Measurements from ENCODE around the gene DCLK2. TPM values are rescaled to one million over a fixed set of nuclear protein-coding genes. Genes with fewer than 3 reads are reported as not detected.

The DCLK2 gene
- total and polyA plus RNA-seq, 11 donors, result 6.4 to 38.4 (median 15.4) TPM

- intact Hi-C loops (cut with DNase I), result loop anchor here in 4 of 10 donors (5.0 to 10.0 kb wide), 4 partner anchors 145 to 223 kb away; partner anchors contain the start of gene DCLK2 (in 2 of the 4)
- peak in 1 of 4 donors; percentile 33 for ATAC-seq
- TF ChIP-seq POLR2A (IDR thresholded peaks at IDR 0.05) (no peak), CTCF (IDR thresholded peaks at IDR 0.05) (no peak)
- H3K27me3 ChIP-seq, result no peaks in the 10 kb centered on the region
- peaks cover 0 to 16% (median 4%) of the 10 kb centered on the region in 12 donors for H3K4me1 ChIP-seq
- H3K9me3 ChIP-seq, result no peaks in the 10 kb centered on the region
- no peak overlapping the region for H3K27ac ChIP-seq
- WGBS, 4 donors, result 60 to 68% (median 67%) methylated on average over 4 of the region's 4 CpGs
- H3K36me3 ChIP-seq, result peaks cover 0 to 13% (median 0%) of the 10 kb centered on the region in 9 donors
- DNase-seq, result no peak
- H3K4me3 ChIP-seq, result no peak overlapping the region
These were observed 141.6 kb downstream of the DCLK2 start for GRCh38 chr4:150219841-150220240.

- peak; percentile 49 to 69 (median 61) for ATAC-seq
These were observed 146.8 kb downstream of the DCLK2 start for GRCh38 chr4:150224896-150225591.

GRCh38 chr4:150229520-150229919 lies 151.3 kb downstream of the DCLK2 start:
- TF ChIP-seq CTCF (IDR thresholded peaks at IDR 0.05), result no peak
- intact Hi-C loops (cut with DNase I), result no loop called here
- DNase-seq, result no peak
- Histone ChIP-seq H3K27me3 (no peaks in the 10 kb centered on the region), H3K27ac (no peak overlapping the region), H3K9me3 (no peaks in the 10 kb centered on the region), H3K36me3 (peaks cover 0 to 28% (median 14%) of the 10 kb centered on the region in 9 donors), H3K4me1 (peaks cover 0 to 47% (median 14%) of the 10 kb centered on the region in 12 donors), H3K4me3 (no peak overlapping the region)
- WGBS, 4 donors, result 6 to 15% (median 13%) methylated on average over 1 of the region's 1 CpG
- peak in 3 of 4 donors; percentile 12 to 50 (median 37) for ATAC-seq

More at GRCh38 chr4:150224896-150225591, 146.8 kb downstream of the DCLK2 start:
- no peak for DNase-seq
- Histone ChIP-seq H3K27me3 (no peaks in the 10 kb centered on the region), H3K4me1 (peaks cover 0 to 30% (median 6%) of the 10 kb centered on the region in 12 donors), H3K36me3 (peaks cover 0 to 18% (median 0%) of the 10 kb centered on the region in 9 donors), H3K4me3 (no peak overlapping the region), H3K27ac (no peak overlapping the region), H3K9me3 (no peaks in the 10 kb centered on the region)
- 52 to 69% (median 66%) methylated on average over 6 of the region's 6 CpGs for WGBS, 4 donors
- TF ChIP-seq CTCF (IDR thresholded peaks at IDR 0.05) (no peak), POLR2A (IDR thresholded peaks at IDR 0.05) (no peak)
- intact Hi-C loops (cut with DNase I), result no loop called here

GRCh38 chr4:150230561-150230960 lies 152.3 kb downstream of the DCLK2 start:
- Histone ChIP-seq H3K27ac (no peak overlapping the region), H3K4me3 (no peak overlapping the region), H3K27me3 (no peaks in the 10 kb centered on the region), H3K4me1 (peaks cover 0 to 40% (median 14%) of the 10 kb centered on the region in 12 donors), H3K9me3 (no peaks in the 10 kb centered on the region), H3K36me3 (peaks cover 0 to 30% (median 18%) of the 10 kb centered on the region in 9 donors)
- 62 to 64% (median 63%) methylated on average over 2 of the region's 2 CpGs for WGBS, 4 donors
- ATAC-seq (no peak), DNase-seq (no peak)
- intact Hi-C loops (cut with DNase I), result no loop called here
- TF ChIP-seq CTCF (IDR thresholded peaks at IDR 0.05) (no peak), POLR2A (IDR thresholded peaks at IDR 0.05) (no peak)
